Upper lobe of left lung (tissue), 6 donors: ENCODE data around the gene EFNA1. TPM values are rescaled to one million over a fixed set of nuclear protein-coding genes. Genes with fewer than 3 reads are reported as not detected.

Experiments used
- ATAC-seq, 2 donors: fragments of 200-7000 bp; cut with Tn5 transposase; one replicate each; pipeline ENCODE4 v1.9.1; 2022; ENCODE audit warnings: mild to moderate bottlenecking in 2 of 2, moderate library complexity in 2 of 2; ENCODE audit not compliant: low FRiP score in 2 of 2
- DNase-seq, 2 donors: peaks; one replicate each; pipeline ENCODE4 v3.0.0-alpha.2; 2019 to 2020
- H3K27ac ChIP-seq, 4 donors: fragments of 200-600 bp; sonication (generic); one replicate each; pipeline ENCODE4 v1.5.1; 2016 to 2019
- H3K27me3 ChIP-seq, 4 donors: fragments of 200-600 bp; sonication (generic); one replicate each; pipeline ENCODE4 v1.5.1; 2017 to 2019
- H3K36me3 ChIP-seq, 4 donors: fragments of 200-600 bp; sonication (generic); one replicate each; pipeline ENCODE4 v1.5.1; 2016 to 2019
- H3K4me1 ChIP-seq, 4 donors: fragments of 200-600 bp; sonication (generic); one replicate each; pipeline ENCODE4 v1.5.1; 2018 to 2019
- H3K4me3 ChIP-seq, 4 donors: fragments of 200-600 bp; sonication (generic); one replicate each; pipeline ENCODE4 v1.5.1; 2017 to 2019; ENCODE audit warnings: mild to moderate bottlenecking in 2 of 4, moderate library complexity in 1 of 4
- H3K9me3 ChIP-seq, 4 donors: fragments of 200-600 bp; sonication (generic); one replicate each; pipeline ENCODE4 v1.5.1; 2018 to 2019
- EP300 ChIP-seq, 4 donors: sonication (generic); formaldehyde crosslinking; IDR thresholded peaks; one replicate each; pipeline ENCODE4 v1.5.1; 2017; ENCODE audit warnings: antibody characterized with exemption in 4 of 4, control low read depth in 2 of 4
- POLR2A ChIP-seq, 4 donors: fragments of 450-650 bp; IDR thresholded peaks; one replicate each; pipeline ENCODE4 v1.5.1; 2016 to 2017; ENCODE audit warnings: antibody characterized with exemption in 4 of 4, mild to moderate bottlenecking in 2 of 4
- POLR2AphosphoS5 ChIP-seq, 2 donors: sonication (generic); formaldehyde crosslinking; IDR thresholded peaks; one replicate each; pipeline ENCODE4 v1.5.1; 2017; ENCODE audit warnings: antibody characterized with exemption in 2 of 2
- WGBS, 2 donors: methylation state at CpG; one replicate each; pipeline ENCODE4 v1.1.5; 2017 to 2018; 5-methylcytosine and 5-hydroxymethylcytosine counted together
- total RNA-seq, 6 donors: library from RNA; depleted of rRNA in 4 of 6; stranded (reverse); fragments of >200 nt in 4 of 6; gene quantifications; one replicate each; pipeline versions ENCODE4 v1.1.0 to v1.2.1, GENCODE V29; 2016 to 2021
- TF ChIP-seq, protein P1 (sequence below), 6 experiments: fragments of 450-650 bp in 4 of 6; fragments of 200-600 bp in 2 of 6; sonication (generic) in 2 of 6; IDR thresholded peaks; one replicate each; pipeline ENCODE4 v1.5.1; 2016 to 2019; ENCODE audit warnings: antibody characterized with exemption in 6 of 6
- donor health status: DM: no; HTN: no; CAD: no; lungs with moderate emphysema.
- donor health status: DM: no; HTN: yes; CAD: no; lungs with severe emphysema.

EFNA1 gene
- total RNA-seq, 6 donors from 2014 or later, result 131 to 226 (median 164) TPM

DNA sequence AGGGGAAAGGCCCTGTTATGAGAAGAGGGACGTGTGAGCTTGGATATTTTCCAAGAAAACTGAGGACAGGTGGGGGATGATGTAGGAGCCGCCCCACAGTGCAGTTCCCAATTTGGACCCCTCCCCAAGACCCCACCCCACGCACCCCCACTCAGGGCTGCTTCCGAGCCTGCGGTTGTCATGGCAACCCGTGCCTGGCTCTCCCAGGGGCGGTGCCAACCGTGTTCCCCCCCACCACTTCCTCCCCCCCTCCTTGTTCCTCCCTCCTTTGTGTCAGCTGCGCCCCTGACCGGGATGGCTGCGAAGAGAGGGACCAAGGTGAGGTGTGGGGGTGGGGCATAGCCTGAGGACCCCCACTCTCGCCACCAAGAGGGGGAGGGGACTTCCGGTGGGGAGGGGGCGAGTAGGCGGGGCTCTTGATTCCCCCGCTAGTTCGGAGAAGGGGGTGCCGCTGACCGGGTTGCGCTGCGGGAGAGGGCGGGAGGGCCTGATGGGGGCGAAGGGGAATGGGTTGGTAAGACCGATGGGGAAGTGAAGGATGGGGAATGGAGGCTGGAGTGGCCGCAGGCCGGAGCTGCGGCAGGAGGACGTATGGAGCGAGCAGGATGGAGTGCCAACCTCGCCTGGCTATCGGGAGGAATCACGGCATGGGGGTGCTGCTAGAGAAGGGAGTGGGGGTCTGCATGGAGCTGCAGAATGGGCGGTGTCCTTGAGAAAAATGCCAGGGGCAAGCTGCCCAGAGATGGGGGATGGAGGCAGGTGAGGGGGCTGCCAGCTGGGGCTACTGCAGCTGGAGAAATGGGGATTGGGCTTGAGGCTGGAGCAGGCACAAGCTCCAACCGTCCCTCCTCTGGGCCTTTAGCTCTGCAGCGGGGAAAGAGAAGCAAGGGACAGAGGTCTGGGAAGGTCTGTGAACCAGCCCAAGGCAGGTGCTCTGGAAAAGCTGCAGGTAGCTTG, 46.9 kb downstream of the EFNA1 start:
- H3K27ac ChIP-seq, result peak overlapping the region in 2 of 4 donors; percentile 30 to 57
- WGBS, 2 donors, result 8 to 17% methylated on average over 24 to 35 of the region's 35 CpGs
- peaks cover 0 to 7% (median 3%) of the 10 kb centered on the region in 4 donors for H3K27me3 ChIP-seq
- no peak for ATAC-seq
- DNase-seq, result peak in 1 of 2 donors; percentile 77
- H3K9me3 ChIP-seq, result no peaks in the 10 kb centered on the region
- peak overlapping the region in 3 of 4 donors; percentile 92 to 94 (median 93) for H3K4me3 ChIP-seq
- H3K4me1 ChIP-seq, result peaks cover 30 to 53% (median 41%) of the 10 kb centered on the region in 4 donors
- TF ChIP-seq, protein P1, sequence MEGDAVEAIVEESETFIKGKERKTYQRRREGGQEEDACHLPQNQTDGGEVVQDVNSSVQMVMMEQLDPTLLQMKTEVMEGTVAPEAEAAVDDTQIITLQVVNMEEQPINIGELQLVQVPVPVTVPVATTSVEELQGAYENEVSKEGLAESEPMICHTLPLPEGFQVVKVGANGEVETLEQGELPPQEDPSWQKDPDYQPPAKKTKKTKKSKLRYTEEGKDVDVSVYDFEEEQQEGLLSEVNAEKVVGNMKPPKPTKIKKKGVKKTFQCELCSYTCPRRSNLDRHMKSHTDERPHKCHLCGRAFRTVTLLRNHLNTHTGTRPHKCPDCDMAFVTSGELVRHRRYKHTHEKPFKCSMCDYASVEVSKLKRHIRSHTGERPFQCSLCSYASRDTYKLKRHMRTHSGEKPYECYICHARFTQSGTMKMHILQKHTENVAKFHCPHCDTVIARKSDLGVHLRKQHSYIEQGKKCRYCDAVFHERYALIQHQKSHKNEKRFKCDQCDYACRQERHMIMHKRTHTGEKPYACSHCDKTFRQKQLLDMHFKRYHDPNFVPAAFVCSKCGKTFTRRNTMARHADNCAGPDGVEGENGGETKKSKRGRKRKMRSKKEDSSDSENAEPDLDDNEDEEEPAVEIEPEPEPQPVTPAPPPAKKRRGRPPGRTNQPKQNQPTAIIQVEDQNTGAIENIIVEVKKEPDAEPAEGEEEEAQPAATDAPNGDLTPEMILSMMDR (IDR thresholded peaks at IDR 0.05), result no peak
- no peak for TF ChIP-seq EP300 (IDR thresholded peaks at IDR 0.05)
- no peak for TF ChIP-seq POLR2A (IDR thresholded peaks at IDR 0.05)
- no peak for TF ChIP-seq POLR2AphosphoS5 (IDR thresholded peaks at IDR 0.05)
- peaks cover 0 to 15% (median 4%) of the 10 kb centered on the region in 4 donors for H3K36me3 ChIP-seq

GRCh38 chr1:155175281-155175926, 47.7 kb downstream of the EFNA1 start:
- Histone ChIP-seq H3K4me1 (peaks cover 30 to 53% (median 41%) of the 10 kb centered on the region in 4 donors), H3K27me3 (peaks cover 0 to 7% (median 3%) of the 10 kb centered on the region in 4 donors), H3K27ac (no peak overlapping the region), H3K4me3 (no peak overlapping the region), H3K36me3 (peaks cover 0 to 7% (median 0%) of the 10 kb centered on the region in 4 donors), H3K9me3 (no peaks in the 10 kb centered on the region)
- TF ChIP-seq POLR2AphosphoS5 (IDR thresholded peaks at IDR 0.05) (no peak), POLR2A (IDR thresholded peaks at IDR 0.05) (no peak), EP300 (IDR thresholded peaks at IDR 0.05) (no peak)
- TF ChIP-seq, protein P1 (IDR thresholded peaks at IDR 0.05), result no peak
- no peak for ATAC-seq
- DNase-seq, result peak; percentile 21 to 32
- 92 to 95% methylated on average over 2 to 12 of the region's 12 CpGs for WGBS, 2 donors

- H3K4me1 ChIP-seq, result peaks cover 30 to 53% (median 41%) of the 10 kb centered on the region in 4 donors
- H3K4me3 ChIP-seq, result no peak overlapping the region
- no peak for TF ChIP-seq EP300 (IDR thresholded peaks at IDR 0.05)
- no peak for TF ChIP-seq POLR2A (IDR thresholded peaks at IDR 0.05)
- TF ChIP-seq POLR2AphosphoS5 (IDR thresholded peaks at IDR 0.05), result no peak
- TF ChIP-seq, protein P1 (IDR thresholded peaks at IDR 0.05), result no peak
- no peak overlapping the region for H3K27ac ChIP-seq
- WGBS, 2 donors, result 70 to 100% methylated on average over 1 to 9 of the region's 9 CpGs
- H3K9me3 ChIP-seq, result no peaks in the 10 kb centered on the region
- peaks cover 0 to 1% (median 0%) of the 10 kb centered on the region in 4 donors for H3K36me3 ChIP-seq
- ATAC-seq (no peak), DNase-seq (peak; percentile 41 to 58)
- peaks cover 0 to 7% (median 3%) of the 10 kb centered on the region in 4 donors for H3K27me3 ChIP-seq
Measured at GRCh38 chr1:155175927-155176371, 48.3 kb downstream of the EFNA1 start.

- Histone ChIP-seq H3K4me1 (peaks cover 30 to 53% (median 41%) of the 10 kb centered on the region in 4 donors), H3K27ac (peak overlapping the region; percentile 16 to 76 (median 49)), H3K36me3 (no peaks in the 10 kb centered on the region)
Measured at GRCh38 chr1:155176544-155177071, 48.9 kb downstream of the EFNA1 start.

More at GRCh38 chr1:155176544-155177071, 48.9 kb downstream of the EFNA1 start:
- Histone ChIP-seq H3K27me3 (peaks cover 0 to 7% (median 3%) of the 10 kb centered on the region in 4 donors), H3K4me3 (no peak overlapping the region), H3K9me3 (no peaks in the 10 kb centered on the region)
- WGBS, 2 donors, result 20 to 64% methylated on average over 4 to 8 of the region's 8 CpGs
- TF ChIP-seq POLR2A (IDR thresholded peaks at IDR 0.05), result no peak
- TF ChIP-seq, protein P1 (IDR thresholded peaks at IDR 0.05), result peak; percentile 89 to 95 (median 92)
- ATAC-seq (peak; percentile 68 to 83), DNase-seq (peak; percentile 73 to 91)
